IPS DF 6.9 (cell line): Measurements from ENCODE around the gene MAGI2.

Experiments
- DNase-seq: peaks from one replicate; pipeline ENCODE4 v3.0.0-alpha.2; 2013; ENCODE audit warnings: low read depth, low spot score
- H3K27ac ChIP-seq: one replicate; pipeline ENCODE4 v1.5.1; 2013; ENCODE audit warnings: low read length, control low read depth
- H3K27me3 ChIP-seq: 2 replicates; pipeline ENCODE4 v1.6.1; 2013; ENCODE audit warnings: mild to moderate bottlenecking, low read length; ENCODE audit not compliant: control insufficient read depth, insufficient read depth
- H3K36me3 ChIP-seq: 2 replicates; pipeline ENCODE4 v1.6.1; 2013; ENCODE audit warnings: low read length; ENCODE audit not compliant: control insufficient read depth, insufficient read depth
- H3K4me1 ChIP-seq: 2 replicates; pipeline ENCODE4 v1.6.1; 2013; ENCODE audit warnings: low read length; ENCODE audit not compliant: control insufficient read depth, insufficient read depth
- H3K4me3 ChIP-seq: 2 replicates; pipeline ENCODE4 v1.5.1; 2013; ENCODE audit warnings: mild to moderate bottlenecking, low read length
- H3K9me3 ChIP-seq: 2 replicates; pipeline ENCODE4 v1.6.1; 2013; ENCODE audit warnings: low read length, inconsistent platforms; ENCODE audit not compliant: control insufficient read depth, insufficient read depth
- WGBS: extraction: QIAGEN DNeasy Blood & Tissue Kit; methylation state at CpG from one replicate; pipeline ENCODE4 v1.1.7; 2013; ENCODE audit warnings: mixed read lengths, missing lambda C conversion rate; ENCODE audit not compliant: insufficient read length, insufficient coverage; 5-methylcytosine and 5-hydroxymethylcytosine counted together

The MAGI2 gene

DNA sequence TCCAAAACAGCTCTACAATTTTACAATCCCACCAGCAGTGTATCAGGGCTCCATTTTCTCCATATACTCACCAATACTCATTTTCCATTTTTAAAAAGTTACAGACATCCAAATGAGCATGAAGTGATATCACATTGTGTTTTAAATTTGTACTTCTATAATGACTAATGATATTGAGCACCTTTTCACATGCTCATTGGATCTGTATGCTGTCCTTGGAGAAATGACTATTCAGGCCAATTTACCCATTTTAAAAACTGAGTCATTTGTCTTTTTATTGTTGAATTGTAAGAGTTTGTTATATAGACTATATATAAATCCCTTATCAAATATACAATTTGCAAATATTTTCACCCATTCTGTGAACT, 162.0 kb downstream of the MAGI2 start:
- no peaks in the 10 kb centered on the region for H3K36me3 ChIP-seq
- H3K27me3 ChIP-seq = no peaks in the 10 kb centered on the region
- DNase-seq = no peak
- no peaks in the 10 kb centered on the region for H3K4me1 ChIP-seq
- H3K9me3 ChIP-seq = no peaks in the 10 kb centered on the region
- H3K4me3 ChIP-seq = no peak overlapping the region
- H3K27ac ChIP-seq = no peak overlapping the region

DNA sequence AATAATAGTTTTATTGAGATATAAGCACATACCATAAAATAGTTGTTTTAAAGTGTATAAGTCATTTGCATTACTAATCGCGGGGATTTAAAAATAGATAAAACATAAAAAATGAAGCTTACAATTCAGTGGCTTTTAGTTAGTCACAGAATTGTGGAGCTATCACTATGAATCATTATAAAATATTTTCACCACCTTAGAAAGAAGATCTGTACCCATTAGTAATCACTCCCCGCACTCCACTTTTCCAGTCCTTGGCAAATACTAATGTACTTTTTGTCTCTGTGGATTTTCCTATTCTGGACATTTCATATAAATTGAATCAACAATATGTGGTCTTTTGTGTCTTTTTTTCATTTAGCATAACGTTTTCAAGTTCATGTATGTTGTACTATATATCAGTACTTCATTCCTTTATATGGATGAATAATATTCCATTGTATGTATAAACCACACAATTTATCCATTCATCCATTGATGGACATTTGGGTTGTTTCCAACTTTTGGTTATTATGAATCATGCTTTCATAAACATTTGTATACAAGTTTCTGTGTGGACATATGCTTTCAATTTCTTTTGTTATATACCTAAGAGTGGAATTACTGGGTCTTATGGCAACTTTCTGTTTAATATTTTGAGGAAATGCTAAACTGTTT, 162.5 kb downstream of the MAGI2 start:
- Histone ChIP-seq H3K4me3 (no peak overlapping the region), H3K27ac (no peak overlapping the region), H3K36me3 (no peaks in the 10 kb centered on the region), H3K4me1 (no peaks in the 10 kb centered on the region), H3K9me3 (no peaks in the 10 kb centered on the region), H3K27me3 (no peaks in the 10 kb centered on the region)
- no peak for DNase-seq
- no CpG with 5 or more reads among the region's 4 CpGs for WGBS

DNA sequence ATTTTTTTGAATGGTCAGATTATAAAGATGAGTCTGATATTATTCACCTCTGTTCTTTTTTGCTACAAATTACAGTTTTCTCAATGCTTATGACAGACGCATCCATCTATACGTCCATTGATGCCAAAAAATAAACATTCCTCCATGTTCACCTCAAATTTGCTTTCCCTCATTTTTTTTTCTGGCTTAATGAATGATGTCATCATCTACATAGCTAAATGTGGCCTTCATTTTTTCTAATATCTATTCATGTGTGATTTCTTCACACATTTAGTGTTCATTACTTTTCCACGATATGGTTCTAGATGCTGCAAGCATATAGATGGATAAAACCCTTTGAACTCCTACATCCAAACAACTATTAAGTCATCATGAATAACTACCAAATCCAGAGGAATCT, 163.1 kb downstream of the MAGI2 start:
- Histone ChIP-seq H3K9me3 (no peaks in the 10 kb centered on the region), H3K4me3 (no peak overlapping the region), H3K4me1 (no peaks in the 10 kb centered on the region), H3K27ac (no peak overlapping the region), H3K36me3 (no peaks in the 10 kb centered on the region), H3K27me3 (no peaks in the 10 kb centered on the region)
- WGBS = no CpG with 5 or more reads among the region's 3 CpGs
- no peak for DNase-seq

DNA sequence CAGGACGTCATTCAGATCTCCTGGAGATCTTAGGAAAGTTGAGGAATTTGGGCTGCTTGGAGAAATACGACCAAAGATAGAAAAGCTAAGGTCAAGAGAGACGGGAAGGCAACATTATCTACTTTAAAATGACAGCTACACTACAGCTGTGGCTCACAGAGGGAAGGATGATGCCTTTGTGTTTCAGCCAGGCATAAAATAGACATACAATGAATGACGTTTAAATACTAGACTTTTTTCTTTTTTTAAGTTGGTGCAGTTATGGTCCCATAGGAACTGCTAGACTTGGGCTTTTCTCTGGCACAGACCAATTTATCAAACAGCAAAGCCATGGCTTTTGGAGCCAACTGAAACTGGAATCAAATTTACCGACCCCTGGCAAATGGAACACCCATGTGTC, 164.8 kb downstream of the MAGI2 start:
- Histone ChIP-seq H3K27me3 (no peaks in the 10 kb centered on the region), H3K27ac (no peak overlapping the region), H3K4me1 (no peaks in the 10 kb centered on the region), H3K9me3 (no peaks in the 10 kb centered on the region), H3K36me3 (no peaks in the 10 kb centered on the region), H3K4me3 (no peak overlapping the region)
- no CpG with 5 or more reads among the region's 5 CpGs for WGBS
- no peak for DNase-seq

DNA sequence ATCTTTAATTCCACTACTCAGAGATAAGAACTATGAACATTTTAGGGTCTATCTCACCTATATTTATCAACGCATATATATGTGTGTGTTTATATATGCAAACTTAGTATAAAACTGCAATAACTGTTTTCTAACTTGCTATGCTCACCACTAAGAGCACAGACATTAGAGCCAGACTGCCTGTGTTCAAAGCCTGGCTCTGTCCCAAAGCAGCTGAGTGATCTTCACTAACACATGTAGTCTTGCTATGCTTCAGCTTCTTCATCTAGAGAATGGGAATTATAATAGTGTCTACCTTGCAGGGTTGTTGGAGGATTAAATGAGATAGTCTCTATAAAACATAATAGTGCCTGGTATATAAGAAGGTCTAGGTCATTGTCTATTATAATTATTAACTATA, 165.5 kb downstream of the MAGI2 start:
- Histone ChIP-seq H3K36me3 (no peaks in the 10 kb centered on the region), H3K27me3 (no peaks in the 10 kb centered on the region), H3K4me1 (no peaks in the 10 kb centered on the region), H3K4me3 (no peak overlapping the region), H3K27ac (no peak overlapping the region), H3K9me3 (no peaks in the 10 kb centered on the region)
- no CpG with 5 or more reads among the region's 1 CpG for WGBS
- no peak for DNase-seq

DNA sequence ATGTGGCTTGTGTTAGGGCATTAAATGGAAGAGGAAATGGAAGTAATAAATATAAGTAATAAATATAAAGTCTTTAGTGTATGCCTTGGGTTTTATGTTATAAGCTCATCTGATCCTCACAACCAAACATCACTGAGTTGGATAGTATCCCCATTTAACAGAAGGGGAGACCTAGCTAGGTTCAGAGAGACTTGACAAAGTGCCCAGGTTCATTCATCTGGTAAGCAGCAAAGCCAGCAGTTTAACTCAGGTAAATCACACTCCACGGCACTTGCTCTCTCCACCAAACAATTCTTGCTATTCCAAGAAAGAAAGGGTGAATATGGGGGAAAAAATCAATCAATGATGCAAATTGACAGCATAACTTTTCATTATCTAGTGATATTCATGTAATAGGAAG, 167.3 kb downstream of the MAGI2 start:
- H3K27me3 ChIP-seq = no peaks in the 10 kb centered on the region
- H3K4me1 ChIP-seq = no peaks in the 10 kb centered on the region
- no peak for DNase-seq
- no peak overlapping the region for H3K27ac ChIP-seq
- H3K4me3 ChIP-seq = no peak overlapping the region
- H3K36me3 ChIP-seq = no peaks in the 10 kb centered on the region
- H3K9me3 ChIP-seq = no peaks in the 10 kb centered on the region
- WGBS = no CpG with 5 or more reads among the region's 1 CpG

DNA sequence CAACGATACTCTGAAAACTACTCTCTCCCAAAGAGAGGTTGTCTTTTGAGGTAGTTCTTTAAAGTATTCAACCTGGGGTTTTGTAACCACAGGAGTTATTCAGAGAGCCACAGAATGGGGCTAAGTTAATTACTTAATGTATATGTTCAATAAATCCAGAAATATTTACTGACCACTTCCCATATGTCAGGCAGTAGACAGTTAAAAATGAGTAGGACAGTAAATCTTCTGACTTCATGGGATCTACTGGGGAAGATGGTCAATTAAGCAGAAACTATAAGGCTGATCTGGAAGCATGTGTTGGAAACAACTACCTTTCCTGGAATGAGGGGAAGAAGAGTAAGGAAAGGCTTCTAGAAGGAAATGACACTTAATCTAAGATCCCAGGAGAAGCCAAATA, 167.7 kb downstream of the MAGI2 start:
- H3K27ac ChIP-seq = no peak overlapping the region
- H3K9me3 ChIP-seq = no peaks in the 10 kb centered on the region
- no peaks in the 10 kb centered on the region for H3K36me3 ChIP-seq
- no peak overlapping the region for H3K4me3 ChIP-seq
- no CpG with 5 or more reads among the region's 1 CpG for WGBS
- no peaks in the 10 kb centered on the region for H3K27me3 ChIP-seq
- H3K4me1 ChIP-seq = no peaks in the 10 kb centered on the region
- no peak for DNase-seq

DNA sequence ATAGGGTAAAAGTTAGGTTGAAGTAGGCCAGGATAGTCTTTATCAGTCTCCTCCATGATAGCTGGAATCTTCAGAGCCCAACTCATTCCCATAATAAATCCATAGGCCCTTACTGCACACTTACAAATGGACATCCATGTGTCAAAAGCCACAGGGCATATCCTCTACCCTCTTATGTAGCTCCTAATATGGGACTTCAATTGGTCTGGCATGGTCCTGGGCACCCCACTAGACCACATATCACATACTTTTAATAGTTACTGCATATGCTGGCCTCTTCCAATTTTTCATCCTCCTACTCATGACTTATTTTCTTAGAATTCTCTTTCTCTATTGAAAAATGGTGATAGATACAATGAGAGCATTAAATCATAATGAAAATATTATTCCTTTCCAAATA, 169.3 kb downstream of the MAGI2 start:
- H3K27me3 ChIP-seq = no peaks in the 10 kb centered on the region
- H3K4me1 ChIP-seq = no peaks in the 10 kb centered on the region
- no peak for DNase-seq
- H3K36me3 ChIP-seq = no peaks in the 10 kb centered on the region
- no peaks in the 10 kb centered on the region for H3K9me3 ChIP-seq
- H3K27ac ChIP-seq = no peak overlapping the region
- H3K4me3 ChIP-seq = no peak overlapping the region

DNA sequence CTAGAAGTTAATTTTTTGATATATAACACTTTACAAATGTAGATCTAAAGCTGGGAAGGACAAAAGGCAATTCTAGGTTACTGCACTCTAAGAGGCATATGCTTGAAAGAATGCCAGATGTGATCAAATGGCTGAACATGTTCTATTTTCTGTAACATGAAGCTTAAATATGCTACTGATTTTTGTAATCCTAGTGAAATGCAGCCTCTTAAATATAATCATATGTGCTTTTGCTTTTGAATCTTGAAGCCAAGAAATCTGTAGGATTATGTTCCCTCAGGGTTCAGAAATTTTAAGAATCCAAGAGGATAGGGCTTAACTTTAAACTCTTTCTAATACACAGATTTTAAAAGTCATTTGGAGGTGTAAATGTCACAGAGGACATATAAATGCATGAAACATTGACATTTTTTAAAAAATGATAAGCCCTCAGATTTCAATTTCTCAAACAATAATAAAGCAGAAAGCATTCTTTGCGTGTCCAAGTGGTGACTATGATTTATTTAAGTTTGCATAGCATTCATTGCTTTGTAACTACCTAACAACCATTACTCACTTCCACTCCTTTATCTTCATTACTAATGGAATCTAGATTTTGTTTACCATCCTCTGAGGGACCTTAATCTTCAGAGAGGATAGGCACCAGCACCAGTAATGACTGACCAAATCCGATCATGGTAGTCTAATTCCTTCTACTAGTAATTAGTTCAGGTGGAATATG, 170.4 kb downstream of the MAGI2 start:
- Histone ChIP-seq H3K27ac (no peak overlapping the region), H3K36me3 (no peaks in the 10 kb centered on the region), H3K4me1 (no peaks in the 10 kb centered on the region), H3K27me3 (no peaks in the 10 kb centered on the region), H3K4me3 (no peak overlapping the region), H3K9me3 (no peaks in the 10 kb centered on the region)
- no CpG with 5 or more reads among the region's 2 CpGs for WGBS
- no peak for DNase-seq

DNA sequence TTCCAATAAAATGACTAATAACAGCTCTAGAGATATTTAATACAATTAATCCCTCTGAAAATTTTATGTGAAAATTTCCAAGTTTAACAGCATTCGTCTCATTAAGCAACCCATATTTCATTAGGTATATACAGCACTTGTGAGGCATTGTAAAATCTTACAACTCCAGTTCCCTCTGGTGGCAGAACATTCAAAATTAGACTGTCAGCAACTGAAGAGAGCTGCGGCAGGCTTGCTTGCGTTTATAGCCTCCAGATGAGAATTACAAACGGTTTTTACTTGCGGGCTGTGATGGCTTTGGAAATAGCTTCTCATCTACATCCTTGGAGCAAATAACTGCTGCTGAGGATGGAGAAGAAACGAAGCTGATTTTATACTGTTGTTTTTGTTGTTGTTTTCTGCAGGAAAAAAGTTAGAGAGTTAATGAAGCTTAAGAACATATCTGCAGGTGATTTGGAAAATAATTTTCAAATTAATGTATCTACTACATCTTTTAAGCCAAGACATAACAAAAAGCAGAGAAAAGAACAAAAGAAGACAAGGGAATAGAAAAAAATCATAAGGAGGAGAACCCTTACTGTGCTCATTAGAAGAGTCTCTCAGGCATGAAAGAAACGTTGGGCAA, 171.3 kb downstream of the MAGI2 start:
- no peak overlapping the region for H3K27ac ChIP-seq
- no peaks in the 10 kb centered on the region for H3K27me3 ChIP-seq
- no CpG with 5 or more reads among the region's 7 CpGs for WGBS

DNA sequence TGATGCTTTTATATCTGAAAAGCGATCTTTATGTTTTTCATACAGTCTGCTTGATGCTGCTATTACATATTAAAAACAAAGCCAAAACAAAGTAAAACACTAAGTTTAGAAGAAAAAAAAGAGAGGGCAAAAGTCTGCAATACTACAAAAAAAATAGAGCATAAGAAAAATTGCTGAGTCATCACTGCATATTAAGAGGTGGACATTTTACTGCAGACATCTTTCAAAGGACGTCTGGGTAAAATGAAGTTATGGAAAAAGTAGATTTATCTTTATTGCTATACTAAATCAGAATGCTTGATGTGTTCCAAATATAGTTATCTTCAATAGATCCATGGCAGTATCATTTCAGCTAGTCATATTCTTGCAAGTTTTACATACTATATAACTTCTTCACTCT, 172.0 kb downstream of the MAGI2 start:
- WGBS = no CpG with 5 or more reads among the region's 2 CpGs
- no peaks in the 10 kb centered on the region for H3K27me3 ChIP-seq
- H3K4me1 ChIP-seq = no peaks in the 10 kb centered on the region
- H3K27ac ChIP-seq = no peak overlapping the region
- no peak overlapping the region for H3K4me3 ChIP-seq
- H3K9me3 ChIP-seq = no peaks in the 10 kb centered on the region
- no peaks in the 10 kb centered on the region for H3K36me3 ChIP-seq
- no peak for DNase-seq

More for the DNA sequence above, 171.3 kb downstream of the MAGI2 start:
- H3K9me3 ChIP-seq = no peaks in the 10 kb centered on the region
- no peak overlapping the region for H3K4me3 ChIP-seq
- no peak for DNase-seq
- H3K36me3 ChIP-seq = no peaks in the 10 kb centered on the region
- H3K4me1 ChIP-seq = no peaks in the 10 kb centered on the region
